GM12801 (cell line): Measurements from ENCODE around the gene PITPNM3.

Source experiments
- TF ChIP-seq, protein P1 (sequence below): IDR thresholded peaks from one replicate; pipeline ENCODE4 v1.5.1; 2011; ENCODE audit warnings: control low read depth; ENCODE audit not compliant: insufficient read length; ENCODE audit errors: extremely low read depth

The PITPNM3 gene

GRCh38 chr17:6453279-6454024 lies 102.9 kb downstream of the PITPNM3 start:
- TF ChIP-seq, protein P1, sequence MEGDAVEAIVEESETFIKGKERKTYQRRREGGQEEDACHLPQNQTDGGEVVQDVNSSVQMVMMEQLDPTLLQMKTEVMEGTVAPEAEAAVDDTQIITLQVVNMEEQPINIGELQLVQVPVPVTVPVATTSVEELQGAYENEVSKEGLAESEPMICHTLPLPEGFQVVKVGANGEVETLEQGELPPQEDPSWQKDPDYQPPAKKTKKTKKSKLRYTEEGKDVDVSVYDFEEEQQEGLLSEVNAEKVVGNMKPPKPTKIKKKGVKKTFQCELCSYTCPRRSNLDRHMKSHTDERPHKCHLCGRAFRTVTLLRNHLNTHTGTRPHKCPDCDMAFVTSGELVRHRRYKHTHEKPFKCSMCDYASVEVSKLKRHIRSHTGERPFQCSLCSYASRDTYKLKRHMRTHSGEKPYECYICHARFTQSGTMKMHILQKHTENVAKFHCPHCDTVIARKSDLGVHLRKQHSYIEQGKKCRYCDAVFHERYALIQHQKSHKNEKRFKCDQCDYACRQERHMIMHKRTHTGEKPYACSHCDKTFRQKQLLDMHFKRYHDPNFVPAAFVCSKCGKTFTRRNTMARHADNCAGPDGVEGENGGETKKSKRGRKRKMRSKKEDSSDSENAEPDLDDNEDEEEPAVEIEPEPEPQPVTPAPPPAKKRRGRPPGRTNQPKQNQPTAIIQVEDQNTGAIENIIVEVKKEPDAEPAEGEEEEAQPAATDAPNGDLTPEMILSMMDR: no peak

GRCh38 chr17:6452471-6453266 lies 103.7 kb downstream of the PITPNM3 start:
- TF ChIP-seq, protein P1: no peak

- TF ChIP-seq, protein P1: no peak
Observed at GRCh38 chr17:6450926-6451832, 105.2 kb downstream of the PITPNM3 start.

DNA sequence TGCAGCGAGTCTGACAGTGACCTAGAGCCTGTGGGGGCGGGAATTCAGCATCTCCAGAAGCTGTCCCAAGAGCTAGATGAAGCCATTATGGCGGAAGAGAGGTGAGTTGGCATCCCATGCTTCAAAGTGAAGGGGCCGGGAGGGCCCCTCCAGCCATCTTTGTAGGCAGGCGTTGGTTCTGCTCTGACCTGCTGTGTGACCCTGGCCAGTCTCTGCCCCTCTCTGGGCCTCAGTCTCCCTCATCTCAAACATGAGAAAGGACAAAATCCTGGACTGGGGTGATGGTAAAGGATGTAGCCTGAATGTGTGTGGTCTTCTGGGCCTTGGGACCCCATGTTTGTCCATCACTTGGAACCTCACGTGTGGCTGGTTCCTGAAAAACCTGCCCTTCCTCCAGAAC lies 107.0 kb downstream of the PITPNM3 start:
- TF ChIP-seq, protein P1: no peak

- TF ChIP-seq, protein P1: no peak
Observed at GRCh38 chr17:6448473-6448872, 107.9 kb downstream of the PITPNM3 start.

- TF ChIP-seq, protein P1: no peak
Observed at GRCh38 chr17:6446516-6447100, 109.7 kb downstream of the PITPNM3 start.
